DMS153 treated with DMSO at 0.1 percent for 48 hours (cell line): ENCODE measurements around the gene EEFSEC.

Source experiments
- DNase-seq: peaks from one replicate; lab custom pipeline; 2025; ENCODE audit not compliant: unreplicated experiment; lab: John Stamatoyannopoulos, UW

The EEFSEC gene

DNA sequence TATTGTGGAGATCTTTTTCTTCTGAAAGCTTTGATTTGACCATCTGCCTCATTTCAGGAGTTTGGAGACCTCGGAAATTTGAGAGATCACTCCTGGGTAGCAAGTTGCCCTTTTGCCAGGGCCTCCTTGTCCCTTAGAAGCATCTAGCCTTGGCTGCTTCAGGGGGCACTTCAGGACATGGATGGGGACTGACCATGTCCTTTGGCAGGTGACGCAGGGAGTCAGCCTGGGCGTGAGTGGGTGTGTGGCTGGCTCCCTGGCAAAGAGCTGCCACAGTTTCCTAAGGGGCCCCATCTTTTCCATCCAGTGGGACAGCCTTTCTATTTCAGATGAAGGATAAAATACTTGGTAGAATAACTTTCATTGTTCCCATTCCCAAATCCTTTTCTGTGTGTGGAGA, 27.6 kb downstream of the EEFSEC start:
- DNase-seq, result no peak

DNA sequence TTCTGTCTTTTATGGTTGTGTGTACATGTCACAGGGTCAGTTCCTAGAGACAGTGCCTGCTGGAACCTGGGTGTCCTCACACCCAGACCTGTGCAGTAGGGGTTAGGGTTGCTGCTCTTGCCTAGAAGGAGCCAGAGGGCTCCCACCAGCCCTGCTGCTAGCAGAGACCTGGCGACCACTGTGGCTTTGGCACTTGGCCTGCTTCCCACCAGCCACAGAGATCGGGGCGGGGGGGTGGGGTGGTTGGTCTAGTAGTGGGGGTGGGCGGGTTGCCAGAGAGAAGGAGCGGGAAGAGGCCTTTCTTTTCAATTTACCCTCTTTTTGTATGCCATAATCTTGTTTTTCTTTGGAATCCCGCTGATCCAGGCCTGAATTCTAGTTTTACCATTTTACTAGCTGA, 29.4 kb downstream of the EEFSEC start:
- no peak for DNase-seq

DNA sequence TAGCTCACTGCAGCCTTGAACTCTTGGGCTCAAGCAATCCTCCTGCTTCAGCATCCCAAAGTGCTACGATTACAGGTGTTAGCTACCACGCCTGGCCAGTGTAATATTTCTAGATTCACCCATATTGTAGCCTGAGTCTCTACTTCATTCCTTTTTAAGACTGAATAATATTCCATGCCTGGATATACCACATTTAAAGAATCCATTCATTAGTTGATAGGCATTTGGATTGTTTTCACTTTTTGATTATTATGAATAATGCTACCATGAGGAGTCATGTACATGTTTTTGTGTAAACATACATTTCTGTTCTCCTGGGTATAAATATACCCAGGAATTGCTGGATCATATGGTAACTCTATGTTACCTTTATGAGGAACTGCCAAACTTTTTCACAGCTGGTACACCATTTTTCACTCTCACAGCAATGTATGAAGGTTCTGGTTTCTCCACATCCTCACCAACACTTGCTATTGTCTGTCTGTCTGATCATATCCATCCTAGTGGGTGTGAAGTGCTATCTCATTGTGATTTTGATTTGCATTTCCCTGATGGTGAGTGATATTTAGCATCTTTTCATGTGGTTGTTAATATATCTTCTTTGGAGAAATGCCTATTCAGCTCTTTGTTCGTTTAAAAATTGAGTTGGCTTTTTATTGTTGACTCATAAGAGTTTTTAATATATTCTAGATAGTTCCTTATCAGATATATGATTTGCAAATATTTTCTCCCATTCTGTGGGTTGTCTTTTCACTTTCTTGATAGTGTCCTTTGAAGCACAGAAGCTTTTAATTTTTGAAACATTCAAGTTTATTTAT, 32.6 kb downstream of the EEFSEC start:
- DNase-seq, result no peak

DNA sequence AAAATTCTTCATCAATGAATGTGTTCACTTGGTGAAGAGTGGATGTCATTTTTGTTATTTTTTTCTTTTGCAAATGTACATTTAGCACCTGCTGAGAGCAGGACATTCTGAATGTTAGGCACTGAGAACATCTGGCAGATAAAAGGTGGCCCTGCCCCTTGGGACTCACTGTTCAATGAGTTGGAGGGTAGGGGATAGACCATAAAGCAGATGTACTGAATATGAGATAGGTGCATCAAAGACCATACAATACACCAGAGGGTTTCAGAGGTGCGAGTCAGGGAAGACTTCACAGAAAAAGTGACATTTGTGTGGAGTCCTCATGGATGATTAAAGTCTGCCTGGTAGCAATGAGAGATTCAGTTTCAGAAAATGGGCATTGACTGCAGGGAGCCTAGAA, 34.2 kb downstream of the EEFSEC start:
- DNase-seq, result no peak

DNA sequence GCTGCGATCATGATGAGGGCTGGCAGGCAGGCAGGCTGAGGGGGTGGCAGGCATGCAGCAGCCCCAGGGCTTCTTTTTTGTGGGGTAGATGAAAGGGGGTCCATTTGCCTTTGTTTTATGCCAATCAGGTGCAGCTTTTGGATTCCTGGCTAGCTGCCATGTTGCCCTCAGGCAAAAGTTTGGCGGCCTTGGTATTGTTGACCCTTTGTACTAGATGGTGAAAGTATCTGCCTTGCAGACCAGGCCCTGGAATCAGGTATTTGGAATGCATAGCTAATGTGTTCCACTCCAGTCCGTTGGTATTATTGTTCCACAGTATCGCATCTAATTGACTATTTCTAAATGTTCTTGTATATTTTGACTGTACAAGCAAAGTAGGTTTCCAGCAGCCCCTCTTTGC, 35.0 kb downstream of the EEFSEC start:
- no peak for DNase-seq

DNA sequence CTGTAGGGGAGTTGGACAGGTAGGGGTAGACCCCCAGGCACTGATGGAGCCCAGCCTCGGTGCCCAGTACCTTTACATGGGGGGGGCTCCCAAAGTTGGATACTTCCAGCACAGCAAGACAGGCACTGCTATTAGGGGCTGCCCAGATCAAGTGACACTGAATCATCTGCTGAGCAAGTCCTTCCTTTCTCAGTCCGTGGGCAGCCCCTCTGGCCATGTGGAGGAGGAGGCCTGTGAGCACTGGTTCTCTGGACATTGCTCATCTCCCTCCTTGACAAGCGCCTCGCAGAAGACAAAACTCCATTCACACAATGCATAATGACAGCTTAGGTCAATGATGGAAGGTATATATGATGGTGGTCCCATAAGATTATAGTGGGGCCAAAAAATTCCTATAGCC, 35.7 kb downstream of the EEFSEC start:
- no peak for DNase-seq

DNA sequence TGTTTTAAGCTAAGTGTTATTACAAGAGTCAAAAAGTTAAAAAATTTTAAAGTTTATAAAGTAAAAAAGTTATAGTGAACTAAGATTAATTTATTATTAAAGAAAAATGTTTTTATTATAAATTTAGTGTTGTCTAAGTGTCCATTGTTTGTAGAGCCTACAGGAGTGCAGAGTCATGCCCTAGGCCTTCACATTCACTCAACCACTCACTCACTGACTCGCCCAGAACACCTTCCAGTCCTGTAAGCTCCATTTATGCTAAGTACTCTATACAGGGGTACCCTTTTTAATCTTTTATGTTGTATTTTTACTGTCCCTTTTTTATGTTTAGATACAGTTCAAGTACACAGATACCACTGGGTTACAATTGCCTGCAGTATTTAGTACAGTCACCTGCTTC, 37.2 kb downstream of the EEFSEC start:
- no peak for DNase-seq

DNA sequence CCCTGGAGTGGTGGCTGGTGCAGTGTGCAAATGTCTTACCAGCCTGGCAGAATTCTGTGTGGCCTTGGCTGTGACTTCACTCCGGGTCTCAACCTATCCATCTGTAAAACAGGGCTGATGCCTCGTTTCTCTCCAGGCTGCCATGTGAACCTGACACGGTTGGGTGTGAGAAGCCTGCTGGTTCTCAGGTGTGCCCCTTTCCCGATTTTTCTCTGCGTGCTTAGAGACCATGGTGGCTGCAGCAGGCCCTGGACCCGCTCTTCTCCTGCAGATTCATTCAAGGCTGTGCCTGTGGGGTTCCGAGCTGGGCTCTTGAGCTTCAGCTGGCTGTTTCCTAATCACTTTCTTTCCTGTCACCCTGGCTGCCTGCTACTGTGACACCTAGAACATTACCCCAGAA, 38.9 kb downstream of the EEFSEC start:
- no peak for DNase-seq

DNA sequence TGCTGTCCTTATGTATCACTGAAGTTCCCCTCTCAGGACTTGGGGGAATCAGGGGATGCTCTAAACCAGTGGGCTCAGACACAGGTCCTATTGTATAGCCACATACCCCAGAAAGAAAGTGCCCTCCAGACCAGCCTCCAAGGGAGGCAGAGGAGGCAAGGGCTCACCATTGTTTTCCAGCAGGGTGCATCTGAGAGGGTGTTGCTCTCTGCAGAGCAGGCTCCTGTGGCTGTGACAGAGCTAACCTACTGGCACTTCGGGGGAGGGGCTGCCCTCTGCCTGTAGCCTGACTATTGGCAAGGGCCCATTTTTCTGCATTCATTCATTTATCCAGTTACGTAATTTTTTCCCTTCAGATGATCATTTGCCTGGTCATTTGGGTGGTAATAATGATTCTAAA, 39.9 kb downstream of the EEFSEC start:
- DNase-seq, result no peak

DNA sequence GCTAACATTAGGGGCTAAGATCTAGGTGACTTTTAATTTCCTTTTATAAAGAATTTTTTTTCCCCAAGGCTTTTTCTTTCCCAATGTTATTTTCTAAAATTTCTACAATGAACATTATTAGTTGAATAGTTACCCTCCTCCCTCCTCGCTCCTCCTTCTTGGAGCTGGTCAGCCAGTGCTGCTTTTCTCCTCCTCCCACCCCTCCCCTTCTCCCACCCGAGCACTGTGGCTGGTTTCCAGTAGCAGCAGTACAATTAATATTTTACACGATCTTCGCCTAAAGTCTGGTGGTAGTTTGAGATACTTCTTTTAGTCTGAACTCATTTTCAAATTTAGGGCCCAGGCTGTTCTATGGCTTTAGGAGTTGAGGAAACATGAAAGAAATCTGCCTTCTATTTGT, 41.6 kb downstream of the EEFSEC start:
- DNase-seq, result no peak

DNA sequence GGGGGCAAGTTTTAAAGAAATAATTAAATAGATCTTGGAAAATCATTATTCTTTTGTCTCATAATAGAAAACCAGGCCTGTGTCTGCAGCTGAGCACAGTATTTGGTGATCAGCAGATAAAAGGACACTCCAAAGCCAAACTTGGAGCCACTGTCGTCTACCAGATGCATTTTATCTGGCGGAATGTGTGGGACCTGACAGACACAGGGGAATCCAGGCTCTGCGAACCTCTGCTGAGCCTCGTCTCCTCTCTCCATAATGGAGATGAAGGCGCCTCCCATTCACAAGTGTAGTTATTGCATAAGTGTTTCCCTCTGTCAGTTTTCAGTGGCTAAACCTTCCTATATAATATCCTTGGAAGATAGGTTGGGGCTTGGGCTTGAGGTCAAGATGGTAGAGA, 42.1 kb downstream of the EEFSEC start:
- DNase-seq, result no peak

DNA sequence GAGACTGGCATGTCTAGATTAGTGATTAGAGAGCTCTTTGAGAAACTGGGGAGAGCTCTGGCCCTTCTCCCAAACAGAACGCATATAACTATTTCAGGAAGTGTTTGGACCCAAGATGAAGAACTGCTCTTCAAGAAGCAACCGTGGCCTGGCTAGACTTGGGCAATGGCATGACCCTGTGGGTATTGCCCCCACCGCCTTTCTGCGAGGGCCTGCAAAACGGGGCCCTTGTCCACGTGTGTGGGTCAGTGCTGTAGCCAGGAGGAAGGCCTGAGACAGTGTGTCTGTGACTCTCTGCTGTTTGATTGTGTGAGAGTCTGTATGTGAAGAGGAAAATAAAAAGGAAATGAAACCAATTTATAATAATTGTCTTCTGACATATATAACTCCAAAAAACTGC, 42.5 kb downstream of the EEFSEC start:
- no peak for DNase-seq

DNA sequence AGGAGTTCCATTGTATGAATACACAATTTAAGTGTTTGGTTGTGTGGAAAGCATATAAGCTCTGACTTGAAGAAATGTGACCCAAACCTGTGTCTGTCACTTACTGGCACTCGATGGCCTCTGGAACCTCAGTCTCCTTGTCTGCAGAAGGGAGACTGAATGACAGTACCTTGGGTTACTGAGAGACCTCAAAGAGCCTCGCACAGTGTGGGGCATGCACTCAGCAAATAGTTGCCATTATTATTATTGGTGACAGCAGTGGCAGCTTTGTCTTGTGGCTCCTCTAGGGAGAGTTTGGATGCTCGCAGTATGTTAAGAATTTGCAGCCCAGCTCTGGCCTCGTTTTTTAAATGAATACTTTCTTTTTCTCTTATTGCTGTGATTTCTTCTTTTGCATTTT, 43.4 kb downstream of the EEFSEC start:
- DNase-seq, result no peak

DNA sequence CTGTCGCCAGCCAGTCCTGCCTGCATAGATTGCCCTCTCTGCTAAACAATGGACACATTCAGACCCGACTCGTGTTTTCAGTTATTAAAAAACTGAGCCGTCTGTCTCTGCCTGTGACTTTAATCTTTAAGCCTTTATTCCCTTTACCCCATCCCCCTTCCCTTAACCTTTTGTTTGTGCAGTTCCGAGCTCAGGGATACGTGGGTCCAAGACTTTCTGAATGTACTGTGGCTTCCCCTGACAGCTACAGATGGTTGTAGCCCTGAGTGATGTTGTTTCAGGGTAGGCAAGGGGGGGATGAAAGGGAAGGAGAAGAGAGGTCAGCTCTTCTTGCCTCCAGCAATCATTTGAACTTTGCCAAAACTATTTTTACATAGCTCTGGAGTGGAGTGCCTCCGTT, 44.6 kb downstream of the EEFSEC start:
- no peak for DNase-seq

DNA sequence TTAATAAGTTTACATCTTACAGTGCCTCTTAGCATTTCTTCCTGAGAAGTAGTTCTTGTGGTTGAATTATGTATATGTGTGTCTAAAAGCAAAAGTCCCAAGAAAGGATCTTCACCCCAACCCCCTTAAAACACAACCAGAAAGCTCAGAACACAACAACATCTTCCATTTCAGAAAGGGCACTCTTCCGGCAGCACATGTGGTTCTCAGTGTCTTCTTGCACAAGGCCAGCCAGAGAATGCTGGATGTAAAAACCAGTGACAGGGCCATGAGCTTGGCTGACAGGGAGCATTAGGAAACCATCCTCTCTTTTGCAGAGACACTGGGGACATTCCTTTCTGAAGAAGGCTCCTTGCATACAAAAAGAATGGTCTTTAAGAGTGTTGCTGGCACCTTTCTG, 45.0 kb downstream of the EEFSEC start:
- no peak for DNase-seq

DNA sequence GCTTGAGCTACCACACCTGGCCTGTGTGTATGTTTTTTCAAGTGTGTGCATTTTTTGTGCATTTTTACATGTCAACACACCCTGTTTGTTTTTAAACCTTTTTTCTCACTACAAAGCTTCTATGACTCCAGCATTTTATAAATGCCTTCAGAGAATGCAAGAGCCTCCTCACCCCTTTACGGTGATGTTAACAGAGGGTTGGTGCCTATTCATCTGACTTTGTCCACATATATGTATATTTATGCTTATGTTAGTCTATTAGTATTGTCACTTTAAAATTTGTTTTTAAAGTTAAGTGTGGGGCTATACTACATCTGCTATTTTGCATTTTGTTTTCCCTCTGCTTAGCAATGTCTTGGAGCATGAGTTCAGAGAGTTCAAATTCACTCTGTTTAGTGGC, 45.8 kb downstream of the EEFSEC start:
- DNase-seq, result no peak

DNA sequence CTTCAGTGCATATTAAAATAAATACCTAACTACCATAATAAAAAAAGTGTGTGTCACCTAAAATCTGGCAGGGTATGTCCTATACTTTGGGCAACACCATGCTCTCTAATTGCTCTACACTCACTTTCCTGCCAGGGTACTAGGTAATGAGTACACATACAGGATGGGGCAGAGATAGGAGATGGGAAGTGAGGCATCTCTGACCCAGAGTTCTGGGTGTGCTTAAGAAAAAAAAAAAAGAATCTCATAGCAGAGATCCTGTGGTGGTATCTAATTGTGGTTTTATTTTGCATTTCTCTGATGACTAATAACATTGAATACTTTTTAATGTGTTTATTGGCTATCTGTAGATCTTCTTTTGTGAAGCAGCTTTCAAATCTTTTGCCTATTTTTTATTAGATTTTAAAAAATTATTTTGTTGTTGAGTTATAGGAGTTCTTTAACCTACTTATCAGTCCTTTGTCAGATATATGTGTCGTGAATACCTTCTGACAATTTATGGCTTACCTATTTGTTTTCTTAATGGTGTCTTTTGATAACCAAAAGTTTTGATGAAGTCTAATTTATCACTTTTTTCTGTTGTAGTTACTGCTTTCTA, 48.0 kb downstream of the EEFSEC start:
- DNase-seq, result no peak

DNA sequence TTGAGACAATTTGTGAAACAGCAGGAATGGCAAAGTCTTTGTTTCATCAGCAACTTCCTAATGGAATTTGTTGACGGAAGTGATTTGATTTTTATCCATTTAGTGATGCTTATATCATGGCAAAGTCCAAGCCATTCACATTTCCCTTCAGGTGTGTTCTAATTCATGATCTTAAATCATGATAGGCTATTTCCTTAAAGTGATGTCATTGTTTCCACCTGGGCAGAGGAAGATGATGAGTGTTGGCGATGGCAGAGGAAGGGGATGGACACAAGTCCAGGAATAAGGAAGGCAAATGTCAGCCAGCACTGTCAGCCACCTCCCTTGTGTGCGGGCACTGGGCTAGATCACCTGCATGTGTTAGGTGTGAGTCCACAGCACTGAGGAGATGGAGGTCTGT, 49.9 kb downstream of the EEFSEC start:
- DNase-seq, result no peak

DNA sequence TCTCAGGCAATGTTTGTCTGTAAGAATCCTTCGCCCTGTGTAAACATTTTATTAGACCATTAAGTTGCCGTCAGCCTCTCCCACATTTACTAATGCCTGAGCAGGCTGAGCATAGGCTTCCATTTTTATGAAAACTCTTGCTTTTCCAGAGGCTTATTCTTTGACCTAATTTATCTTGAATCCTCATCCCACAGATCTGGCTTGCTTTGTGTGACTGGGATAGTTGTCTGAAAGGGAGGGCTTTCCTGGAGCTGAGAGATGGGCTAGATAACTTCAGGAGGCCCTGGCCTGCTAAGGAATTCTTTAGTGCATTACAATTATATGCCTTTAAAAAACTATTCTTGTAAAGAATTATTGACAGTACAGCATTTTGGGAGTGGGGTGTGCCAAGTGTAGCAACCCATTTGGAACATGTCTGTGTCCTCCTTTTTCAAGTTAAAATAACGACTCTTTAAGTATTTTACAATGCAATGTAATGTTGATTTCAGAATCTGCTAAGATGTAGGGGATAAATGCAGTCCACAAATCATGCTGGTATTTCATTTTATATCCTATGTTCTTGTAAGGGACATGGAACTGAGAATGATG, 52.4 kb downstream of the EEFSEC start:
- no peak for DNase-seq

DNA sequence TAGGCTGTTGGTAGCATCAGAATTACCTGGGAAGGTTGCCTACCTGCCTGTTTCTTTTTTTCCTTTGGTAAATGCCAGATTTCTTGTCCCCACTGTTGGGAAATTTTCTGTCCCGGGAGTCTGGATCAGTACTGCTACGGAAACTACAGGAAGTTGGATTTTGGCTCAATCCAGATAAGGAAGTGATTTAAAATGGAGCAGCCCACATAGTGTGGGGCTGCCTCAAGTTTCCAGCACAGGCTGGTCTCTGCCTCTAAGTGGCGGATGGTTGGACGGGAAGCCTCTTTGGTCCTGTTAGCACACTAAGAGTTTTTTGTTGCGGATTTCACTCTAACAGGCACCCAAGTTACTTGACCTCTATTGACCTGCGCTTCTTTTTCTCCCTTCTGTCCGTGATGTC, 54.7 kb downstream of the EEFSEC start:
- DNase-seq, result no peak

DNA sequence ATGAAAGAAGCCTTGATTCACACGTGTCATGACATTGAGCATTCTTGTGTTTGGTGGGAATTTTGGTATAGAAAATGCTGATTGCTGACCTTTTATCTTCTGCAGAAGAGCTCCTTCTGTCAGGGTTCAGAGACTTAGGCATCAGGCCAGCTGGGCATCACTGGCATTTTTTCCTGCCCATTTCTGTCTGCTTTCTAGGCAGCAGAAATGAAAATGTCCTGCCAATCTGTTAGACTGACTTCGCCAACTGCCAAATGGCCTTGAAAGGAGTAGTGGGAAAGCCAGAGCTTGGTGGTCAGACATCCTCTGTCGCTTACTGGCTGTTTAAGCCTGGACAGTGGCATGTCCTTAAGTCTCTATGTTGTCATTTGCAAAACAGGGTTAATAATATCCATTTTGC, 57.4 kb downstream of the EEFSEC start:
- no peak for DNase-seq

DNA sequence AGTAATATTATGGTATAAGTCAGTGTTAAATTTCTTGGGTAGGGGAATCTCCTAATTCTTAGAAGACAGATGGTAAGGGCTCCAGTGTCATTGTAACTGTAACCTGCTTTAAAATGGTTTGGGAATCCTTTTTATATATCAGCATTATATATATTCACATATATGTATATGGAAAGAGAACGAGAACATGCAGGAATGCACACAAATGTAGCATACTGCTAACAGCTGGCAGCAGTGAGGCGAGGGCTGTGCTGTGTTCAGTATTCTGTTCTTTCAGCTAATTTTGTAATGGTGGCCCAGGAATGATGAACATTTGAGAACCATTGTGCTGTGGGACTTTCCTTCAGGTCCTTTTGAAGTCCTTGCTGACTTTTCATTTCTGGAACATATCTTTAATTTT, 60.8 kb downstream of the EEFSEC start:
- DNase-seq, result no peak

DNA sequence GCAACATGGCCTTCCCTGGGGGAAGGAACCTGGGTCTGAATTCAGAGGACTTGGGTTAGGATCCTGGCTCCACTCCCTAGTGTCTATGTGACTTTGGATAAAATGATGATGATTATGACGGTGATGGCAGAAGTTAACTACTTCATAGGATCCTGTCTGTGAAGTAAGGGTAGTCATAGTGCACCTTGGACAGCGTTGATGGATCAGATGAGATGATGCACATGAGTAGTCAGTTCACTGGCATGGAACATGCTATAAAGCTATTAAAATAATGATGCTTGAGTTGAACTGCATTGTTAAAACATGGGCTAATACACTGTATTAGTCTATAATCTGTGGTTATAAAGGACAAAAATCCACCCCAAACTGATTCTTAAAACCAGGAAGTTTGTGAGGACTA, 62.0 kb downstream of the EEFSEC start:
- DNase-seq, result no peak
